ENCODE results near the gene AASDH. TPM values are rescaled to one million over a fixed set of nuclear protein-coding genes. Genes with fewer than 3 reads are reported as not detected.

AASDH gene
- total RNA-seq, 2 experiments from 2014 or later: 10.4 to 13.9 TPM

DNA sequence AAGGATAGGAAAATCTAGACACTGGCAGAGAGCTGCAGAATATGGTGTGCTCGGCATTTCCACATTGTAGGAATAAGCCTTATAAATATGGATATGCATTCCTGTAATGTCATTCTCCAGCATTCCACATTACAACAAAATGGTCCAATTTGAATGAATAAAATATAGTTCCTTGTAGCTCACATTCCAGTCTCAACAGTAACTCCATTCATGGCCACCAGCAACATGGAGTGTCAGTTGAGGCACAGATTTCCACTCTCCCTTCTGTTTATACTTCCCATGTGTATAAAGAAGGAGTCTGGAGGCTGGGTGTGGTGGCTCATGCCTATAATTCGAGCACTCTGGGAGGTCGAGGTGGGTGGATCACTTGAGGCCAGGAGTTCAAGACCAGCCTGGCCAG lies 84.5 kb downstream of the AASDH start:
- BruUV-seq (replicated peaks): no TSS peak
- H3K4me2 ChIP-seq (ENCODE audit: low read length): no peak overlapping the region
- no peaks in the 10 kb centered on the region for H3K9me2 ChIP-seq (ENCODE audit: insufficient read depth, low read length)
- H3K4me1 ChIP-seq (ENCODE audit: insufficient read depth, low read length, poor library complexity, severe bottlenecking): no peaks in the 10 kb centered on the region
- no peak overlapping the region for H3K4me3 ChIP-seq (ENCODE audit: low read depth, low read length, poor library complexity, severe bottlenecking)
- no peak for DNase-seq (ENCODE audit: low spot score)
- no peaks in the 10 kb centered on the region for H3K9me3 ChIP-seq (ENCODE audit: low read length)
- no peak overlapping the region for H2AFZ ChIP-seq (ENCODE audit: low read length)
- intact Hi-C loops (cut with micrococcal nuclease; ENCODE audit: unreplicated experiment): loop anchor here (10.0 kb wide), 1 partner anchor 438 kb away; no protein-coding TSS in a partner anchor
- TF ChIP-seq EZH2phosphoT487 (IDR thresholded peaks at IDR 0.05; ENCODE audit: borderline replicate concordance, low read depth, low read length): no peak
- TF ChIP-seq, protein P1, sequence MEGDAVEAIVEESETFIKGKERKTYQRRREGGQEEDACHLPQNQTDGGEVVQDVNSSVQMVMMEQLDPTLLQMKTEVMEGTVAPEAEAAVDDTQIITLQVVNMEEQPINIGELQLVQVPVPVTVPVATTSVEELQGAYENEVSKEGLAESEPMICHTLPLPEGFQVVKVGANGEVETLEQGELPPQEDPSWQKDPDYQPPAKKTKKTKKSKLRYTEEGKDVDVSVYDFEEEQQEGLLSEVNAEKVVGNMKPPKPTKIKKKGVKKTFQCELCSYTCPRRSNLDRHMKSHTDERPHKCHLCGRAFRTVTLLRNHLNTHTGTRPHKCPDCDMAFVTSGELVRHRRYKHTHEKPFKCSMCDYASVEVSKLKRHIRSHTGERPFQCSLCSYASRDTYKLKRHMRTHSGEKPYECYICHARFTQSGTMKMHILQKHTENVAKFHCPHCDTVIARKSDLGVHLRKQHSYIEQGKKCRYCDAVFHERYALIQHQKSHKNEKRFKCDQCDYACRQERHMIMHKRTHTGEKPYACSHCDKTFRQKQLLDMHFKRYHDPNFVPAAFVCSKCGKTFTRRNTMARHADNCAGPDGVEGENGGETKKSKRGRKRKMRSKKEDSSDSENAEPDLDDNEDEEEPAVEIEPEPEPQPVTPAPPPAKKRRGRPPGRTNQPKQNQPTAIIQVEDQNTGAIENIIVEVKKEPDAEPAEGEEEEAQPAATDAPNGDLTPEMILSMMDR (conservative IDR thresholded peaks at IDR 0.05; ENCODE audit: low read length): no peak
- POLR2A ChIA-PET: no interaction called here
- CTCF ChIA-PET (ENCODE audit: unreplicated experiment): no interaction called here
- H3K36me3 ChIP-seq (ENCODE audit: insufficient read depth, low read length): no peaks in the 10 kb centered on the region
- no peak overlapping the region for H3K27ac ChIP-seq (ENCODE audit: low read depth, low read length, poor library complexity, severe bottlenecking)
- no peaks in the 10 kb centered on the region for H3K79me2 ChIP-seq (ENCODE audit: insufficient read depth, low read depth, low read length)
- H4K20me1 ChIP-seq (ENCODE audit: insufficient read depth, low read length): no peaks in the 10 kb centered on the region

DNA sequence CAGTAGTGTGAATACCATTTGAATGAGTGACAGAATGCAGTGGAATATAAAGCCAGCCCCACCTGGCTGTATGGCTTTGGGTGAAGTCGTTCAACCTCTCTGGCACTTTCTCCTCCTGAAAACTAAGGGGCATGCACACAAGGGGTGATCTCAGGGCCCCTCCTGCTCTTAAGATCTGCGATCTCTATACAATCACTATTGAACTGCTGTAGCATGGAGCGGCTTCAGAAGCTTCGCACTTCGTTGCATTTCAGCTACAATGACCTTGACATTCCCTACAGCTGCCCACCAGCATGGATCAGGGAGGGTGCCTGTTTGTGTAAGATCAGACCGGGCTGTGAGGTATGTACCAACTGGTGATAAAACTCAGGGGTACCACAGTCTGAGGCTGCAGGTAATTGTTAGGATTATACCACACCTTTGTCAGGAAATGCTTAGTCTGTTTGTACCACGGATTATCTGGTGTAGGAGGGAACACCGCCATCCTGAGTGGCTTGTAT lies 85.2 kb downstream of the AASDH start:
- Histone ChIP-seq H3K4me1 (ENCODE audit: insufficient read depth, low read length, poor library complexity, severe bottlenecking) (no peaks in the 10 kb centered on the region), H4K20me1 (ENCODE audit: insufficient read depth, low read length) (no peaks in the 10 kb centered on the region), H3K79me2 (ENCODE audit: insufficient read depth, low read depth, low read length) (no peaks in the 10 kb centered on the region), H3K9me2 (ENCODE audit: insufficient read depth, low read length) (no peaks in the 10 kb centered on the region), H3K36me3 (ENCODE audit: insufficient read depth, low read length) (no peaks in the 10 kb centered on the region), H2AFZ (ENCODE audit: low read length) (no peak overlapping the region), H3K9me3 (ENCODE audit: low read length) (no peaks in the 10 kb centered on the region), H3K4me3 (ENCODE audit: low read depth, low read length, poor library complexity, severe bottlenecking) (no peak overlapping the region), H3K4me2 (ENCODE audit: low read length) (no peak overlapping the region), H3K27ac (ENCODE audit: low read depth, low read length, poor library complexity, severe bottlenecking) (no peak overlapping the region)
- intact Hi-C loops (cut with micrococcal nuclease; ENCODE audit: unreplicated experiment): loop anchor here (1.0 to 10.0 kb wide), 3 partner anchors 253 to 437 kb away; partner anchors contain the start of gene CEP135
- DNase-seq (ENCODE audit: low spot score): no peak
- TF ChIP-seq, protein P1 (conservative IDR thresholded peaks at IDR 0.05; ENCODE audit: low read length): no peak
- TF ChIP-seq EZH2phosphoT487 (IDR thresholded peaks at IDR 0.05; ENCODE audit: borderline replicate concordance, low read depth, low read length): no peak
- POLR2A ChIA-PET: no interaction called here
- CTCF ChIA-PET (ENCODE audit: unreplicated experiment): no interaction called here
- BruUV-seq (replicated peaks): no TSS peak

DNA sequence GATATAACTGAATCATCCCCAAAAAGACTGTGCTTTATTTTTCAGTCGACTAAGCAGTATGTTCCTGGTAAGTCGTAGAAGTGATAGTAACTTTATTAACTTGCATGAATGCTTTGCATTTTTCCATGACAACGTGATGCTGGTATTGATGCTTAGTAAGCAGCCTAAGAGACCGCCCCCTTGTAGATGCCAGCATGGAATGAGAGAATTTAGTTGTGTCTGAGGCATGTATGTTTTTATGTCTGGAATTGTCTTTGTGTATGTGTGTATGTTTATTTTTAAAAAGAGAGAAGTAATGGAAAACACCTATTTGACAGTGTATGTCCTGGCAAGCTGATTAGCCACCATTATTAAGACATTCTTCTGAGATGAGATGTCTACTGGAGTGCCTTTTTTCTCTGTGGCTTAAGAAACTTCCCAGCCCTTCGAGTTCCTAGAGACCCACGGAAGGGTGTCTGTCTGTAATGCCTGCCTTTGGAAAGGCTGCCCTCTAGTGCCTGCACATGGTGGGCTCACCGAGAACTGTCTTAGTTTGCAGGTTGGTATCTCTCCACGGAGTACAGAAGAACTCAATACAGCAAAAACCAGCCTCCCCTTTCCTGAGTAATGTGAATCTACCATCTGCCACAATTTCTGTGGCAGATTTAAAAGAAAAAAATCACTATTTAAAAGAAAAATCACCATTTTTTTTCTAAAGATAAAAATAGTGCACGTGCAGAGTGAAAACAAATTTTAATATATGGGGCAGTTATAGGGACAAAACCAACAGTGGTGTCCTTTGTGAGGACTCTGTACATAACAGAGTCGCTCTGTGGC lies 85.9 kb downstream of the AASDH start:
- Histone ChIP-seq H3K4me2 (ENCODE audit: low read length) (no peak overlapping the region; the same call in 1 of the 2 replicates), H4K20me1 (ENCODE audit: insufficient read depth, low read length) (no peaks in the 10 kb centered on the region), H2AFZ (ENCODE audit: low read length) (peak overlapping the region; percentile 65; the same call in 1 of the 2 replicates), H3K4me3 (ENCODE audit: low read depth, low read length, poor library complexity, severe bottlenecking) (no peak overlapping the region), H3K9me2 (ENCODE audit: insufficient read depth, low read length) (no peaks in the 10 kb centered on the region), H3K79me2 (ENCODE audit: insufficient read depth, low read depth, low read length) (no peaks in the 10 kb centered on the region), H3K27ac (ENCODE audit: low read depth, low read length, poor library complexity, severe bottlenecking) (no peak overlapping the region), H3K9me3 (ENCODE audit: low read length) (no peaks in the 10 kb centered on the region), H3K4me1 (ENCODE audit: insufficient read depth, low read length, poor library complexity, severe bottlenecking) (no peaks in the 10 kb centered on the region), H3K36me3 (ENCODE audit: insufficient read depth, low read length) (no peaks in the 10 kb centered on the region)
- no TSS peak for BruUV-seq (replicated peaks)
- intact Hi-C loops (cut with micrococcal nuclease; ENCODE audit: unreplicated experiment): loop anchor here (1.0 to 10.0 kb wide), 3 partner anchors 252 to 437 kb away; partner anchors contain the start of gene CEP135
- ChIA-PET CTCF (ENCODE audit: unreplicated experiment) (no interaction called here), POLR2A (no interaction called here)
- DNase-seq (ENCODE audit: low spot score): peak; percentile 77
- no peak for TF ChIP-seq EZH2phosphoT487 (IDR thresholded peaks at IDR 0.05; ENCODE audit: borderline replicate concordance, low read depth, low read length)
- TF ChIP-seq, protein P1 (conservative IDR thresholded peaks at IDR 0.05; ENCODE audit: low read length): peak; percentile 98

Measured in OCI-LY7 (cell line).